HEK293T (cell line): ENCODE data around the gene PDE10A.

Source experiments
- ARNT ChIP-seq: fragments of 450-650 bp; IDR thresholded peaks from 2 replicates; pipeline ENCODE4 v1.6.1; 2017; ENCODE audit warnings: mild to moderate bottlenecking
- BHLHE40 ChIP-seq: fragments of 450-650 bp; IDR thresholded peaks from 2 replicates; pipeline ENCODE4 v1.6.1; 2016; ENCODE audit warnings: mild to moderate bottlenecking, moderate library complexity, borderline replicate concordance
- CTBP1 ChIP-seq: fragments of 450-650 bp; IDR thresholded peaks from 2 replicates; pipeline ENCODE4 v1.6.1; 2016; ENCODE audit warnings: borderline replicate concordance
- ELF4 ChIP-seq: fragments of 450-650 bp; IDR thresholded peaks from 2 replicates; pipeline ENCODE4 v1.6.1; 2017; ENCODE audit warnings: antibody characterized with exemption
- FOXK2 ChIP-seq: fragments of 450-650 bp; IDR thresholded peaks from 2 replicates; pipeline ENCODE4 v1.6.1; 2016; ENCODE audit warnings: mild to moderate bottlenecking
- FOXM1 ChIP-seq: fragments of 450-650 bp; IDR thresholded peaks from 2 replicates; pipeline ENCODE4 v1.6.1; 2017; ENCODE audit warnings: mild to moderate bottlenecking, borderline replicate concordance
- HDGF ChIP-seq: fragments of 450-650 bp; IDR thresholded peaks from 2 replicates; pipeline ENCODE4 v1.6.1; 2017; ENCODE audit warnings: antibody characterized with exemption, borderline replicate concordance
- LEF1 ChIP-seq: fragments of 450-650 bp; IDR thresholded peaks from 2 replicates; pipeline ENCODE4 v1.6.1; 2017; ENCODE audit warnings: mild to moderate bottlenecking, borderline replicate concordance
- NFRKB ChIP-seq: fragments of 450-650 bp; IDR thresholded peaks from 2 replicates; pipeline ENCODE4 v1.6.1; 2016; ENCODE audit warnings: mild to moderate bottlenecking, moderate library complexity
- PKNOX1 ChIP-seq: fragments of 450-650 bp; IDR thresholded peaks from 2 replicates; pipeline ENCODE4 v1.6.1; 2016
- SP1 ChIP-seq: fragments of 450-650 bp; IDR thresholded peaks from 2 replicates; pipeline ENCODE4 v1.6.1; 2017
- SUZ12 ChIP-seq: fragments of 450-650 bp; IDR thresholded peaks from 2 replicates; pipeline ENCODE4 v1.6.1; 2016; ENCODE audit warnings: mild to moderate bottlenecking
- TARDBP ChIP-seq: fragments of 450-650 bp; IDR thresholded peaks from 2 replicates; pipeline ENCODE4 v1.6.1; 2016

DNA sequence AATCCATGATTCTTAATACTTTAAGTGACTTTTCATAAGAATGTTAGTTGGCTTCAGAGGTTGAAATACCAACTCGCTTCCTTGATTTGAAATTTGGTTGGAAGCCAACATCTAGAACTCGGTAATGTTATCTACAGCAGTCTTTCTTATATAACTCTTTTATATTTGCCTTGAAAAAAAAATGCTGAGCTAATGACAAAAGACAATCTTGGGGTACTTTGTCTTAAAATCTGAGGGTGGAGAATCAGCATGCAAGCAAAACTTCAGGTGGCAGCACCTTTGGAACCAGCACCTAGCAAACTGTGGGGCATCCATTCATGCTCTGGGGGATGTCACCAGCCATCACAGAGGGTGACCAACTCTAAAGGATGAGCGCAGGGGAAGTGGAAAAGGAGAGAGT is 76.3 kb downstream of the PDE10A start:
- TF ChIP-seq FOXM1 (no peak), CTBP1 (no peak), TARDBP (no peak), ARNT (no peak), SUZ12 (no peak), HDGF (no peak), SP1 (no peak), FOXK2 (no peak), BHLHE40 (no peak), LEF1 (no peak), ELF4 (no peak), PKNOX1 (no peak), NFRKB (no peak)
